BE2C (cell line): ENCODE results near the gene PCK2.

Experiments used
- DNase-seq: peaks from one replicate; pipeline ENCODE4 v3.0.0-alpha.2; 2020
- H3K27me3 ChIP-seq: fragments of 250-450 bp; sonication (Bioruptor Pico); 2 replicates; pipeline ENCODE4 v1.5.1; 2020; ENCODE audit warnings: mild to moderate bottlenecking
- H3K36me3 ChIP-seq: fragments of 250-450 bp; sonication (Bioruptor Pico); 2 replicates; pipeline ENCODE4 v1.5.1; 2020; ENCODE audit warnings: mild to moderate bottlenecking
- H3K4me1 ChIP-seq: fragments of 250-450 bp; sonication (Bioruptor Pico); 2 replicates; pipeline ENCODE4 v1.5.1; 2020
- H3K4me3 ChIP-seq: 2 replicates; pipeline ENCODE4 v1.5.1; 2011; ENCODE audit warnings: low read depth, low read length
- H3K9me3 ChIP-seq: fragments of 250-450 bp; sonication (Bioruptor Pico); 2 replicates; pipeline ENCODE4 v1.5.1; 2020
- TF ChIP-seq, protein P1 (sequence below): IDR thresholded peaks from 2 replicates; pipeline ENCODE4 v1.5.1; 2012; ENCODE audit warnings: mild to moderate bottlenecking, low read depth, low read length

PCK2 gene

DNA sequence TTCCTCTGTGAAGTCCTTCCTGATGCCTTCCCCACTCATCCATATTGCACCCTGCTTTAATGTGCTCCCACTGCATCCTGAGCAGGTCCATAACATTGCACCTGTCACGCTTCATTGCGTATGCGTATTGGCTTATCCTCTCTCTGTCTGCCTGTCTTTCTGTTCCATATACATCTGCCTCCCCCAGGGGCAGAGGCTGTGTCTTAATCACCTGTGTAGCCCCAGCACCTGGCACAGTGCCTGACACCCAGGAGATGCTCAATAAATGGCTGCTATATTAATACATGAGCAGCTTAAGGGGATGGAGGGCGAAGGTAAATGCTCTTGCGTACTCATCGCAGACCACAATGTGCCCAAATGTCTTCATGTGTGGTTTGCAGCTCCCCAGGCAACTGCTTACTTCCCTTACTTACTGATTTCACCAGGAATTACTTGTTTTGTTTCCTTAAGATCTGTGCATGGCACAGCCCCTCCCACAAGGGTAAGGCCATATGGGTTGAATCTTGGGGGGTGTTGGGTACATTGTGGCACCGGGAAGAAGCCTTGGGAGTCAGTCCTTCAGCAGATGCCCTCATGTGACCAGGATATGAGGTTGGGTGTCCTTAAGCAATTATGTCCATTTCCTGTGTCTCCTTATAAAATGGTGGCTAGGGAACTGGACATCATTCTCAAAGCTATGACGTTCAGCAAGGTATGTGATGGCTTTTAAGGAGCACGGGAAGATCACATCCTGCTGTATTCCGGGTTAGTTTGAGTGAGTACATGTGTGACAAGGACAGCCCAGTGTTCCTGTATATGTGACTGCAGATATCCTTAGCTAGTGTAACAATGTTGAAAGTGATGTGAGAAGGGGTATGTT is 23.6 kb upstream of the PCK2 start:
- DNase-seq: no peak
- Histone ChIP-seq H3K4me1 (no peaks in the 10 kb centered on the region), H3K4me3 (no peak overlapping the region), H3K9me3 (no peaks in the 10 kb centered on the region), H3K36me3 (no peaks in the 10 kb centered on the region), H3K27me3 (no peaks in the 10 kb centered on the region)
- TF ChIP-seq, protein P1, sequence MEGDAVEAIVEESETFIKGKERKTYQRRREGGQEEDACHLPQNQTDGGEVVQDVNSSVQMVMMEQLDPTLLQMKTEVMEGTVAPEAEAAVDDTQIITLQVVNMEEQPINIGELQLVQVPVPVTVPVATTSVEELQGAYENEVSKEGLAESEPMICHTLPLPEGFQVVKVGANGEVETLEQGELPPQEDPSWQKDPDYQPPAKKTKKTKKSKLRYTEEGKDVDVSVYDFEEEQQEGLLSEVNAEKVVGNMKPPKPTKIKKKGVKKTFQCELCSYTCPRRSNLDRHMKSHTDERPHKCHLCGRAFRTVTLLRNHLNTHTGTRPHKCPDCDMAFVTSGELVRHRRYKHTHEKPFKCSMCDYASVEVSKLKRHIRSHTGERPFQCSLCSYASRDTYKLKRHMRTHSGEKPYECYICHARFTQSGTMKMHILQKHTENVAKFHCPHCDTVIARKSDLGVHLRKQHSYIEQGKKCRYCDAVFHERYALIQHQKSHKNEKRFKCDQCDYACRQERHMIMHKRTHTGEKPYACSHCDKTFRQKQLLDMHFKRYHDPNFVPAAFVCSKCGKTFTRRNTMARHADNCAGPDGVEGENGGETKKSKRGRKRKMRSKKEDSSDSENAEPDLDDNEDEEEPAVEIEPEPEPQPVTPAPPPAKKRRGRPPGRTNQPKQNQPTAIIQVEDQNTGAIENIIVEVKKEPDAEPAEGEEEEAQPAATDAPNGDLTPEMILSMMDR: no peak

DNA sequence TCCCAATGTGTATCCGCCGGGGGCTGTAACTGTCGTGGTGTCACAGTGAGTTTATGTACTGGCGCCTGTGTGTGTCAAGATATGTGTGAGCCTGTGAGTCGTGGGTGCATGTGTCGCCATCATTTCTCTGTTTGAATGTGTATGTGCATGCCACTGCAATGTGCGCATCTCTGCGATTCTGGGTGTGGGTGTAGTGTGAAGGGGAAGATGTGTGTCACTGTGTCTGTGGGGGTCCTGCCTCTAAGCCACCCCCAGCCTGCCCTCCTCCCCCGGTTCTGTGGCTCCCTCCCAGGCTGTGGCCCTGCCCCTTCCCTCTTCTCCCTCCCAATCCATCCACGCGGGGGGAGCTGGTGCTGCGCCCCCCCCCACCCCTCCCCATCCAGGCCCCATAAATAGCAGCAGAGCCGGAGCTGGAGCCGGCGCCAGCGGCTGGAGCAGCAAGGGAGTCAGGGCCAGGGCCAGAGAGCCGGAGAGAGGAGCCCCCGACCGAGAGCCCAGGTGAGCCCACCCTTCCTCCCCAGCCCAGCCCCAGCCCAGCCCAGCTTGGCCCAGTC is 22.9 kb upstream of the PCK2 start, which contains the start of gene CPNE6:
Gene CPNE6, plus strand, starts transcription at position 419 of the 554 bp plus-strand sequence. CDS start 1,375 bp downstream, outside the sequence.
- H3K9me3 ChIP-seq: no peaks in the 10 kb centered on the region
- H3K27me3 ChIP-seq: no peaks in the 10 kb centered on the region
- no peaks in the 10 kb centered on the region for H3K4me1 ChIP-seq
- no peak within 1 kb of the TSS for H3K4me3 ChIP-seq
- TF ChIP-seq, protein P1: no peak
- DNase-seq: no peak
- no peaks in the 10 kb centered on the region for H3K36me3 ChIP-seq

DNA sequence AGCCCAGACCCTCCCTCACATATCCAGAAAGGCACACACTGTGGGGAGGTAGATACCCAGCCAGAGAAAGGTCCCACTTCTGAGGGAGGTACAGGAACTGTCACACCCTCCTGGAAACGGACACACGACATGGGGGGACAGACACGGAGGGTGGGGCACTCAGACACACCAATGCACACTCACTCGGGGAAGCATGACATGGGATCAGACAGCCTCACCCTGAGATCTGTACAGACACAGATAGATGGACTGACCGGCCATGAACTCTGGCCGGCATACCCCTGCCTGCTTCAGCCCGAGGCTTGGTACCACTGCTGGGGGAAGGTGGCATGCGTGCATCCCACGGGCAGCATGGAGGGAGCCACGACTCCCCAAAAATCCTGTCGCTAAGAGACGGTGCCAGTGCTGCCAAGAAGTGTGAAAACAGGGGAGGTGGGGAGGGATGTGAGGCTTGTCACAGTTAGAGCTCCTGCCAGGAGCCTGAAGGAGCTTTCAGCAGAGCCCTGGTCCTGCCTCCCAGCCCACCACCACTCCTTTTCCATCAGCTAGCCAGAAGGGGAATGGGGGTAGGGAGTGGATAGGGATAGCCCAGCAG is 22.2 kb upstream of the PCK2 start:
- Histone ChIP-seq H3K4me3 (no peak overlapping the region), H3K27me3 (no peaks in the 10 kb centered on the region), H3K9me3 (no peaks in the 10 kb centered on the region), H3K36me3 (no peaks in the 10 kb centered on the region), H3K4me1 (no peaks in the 10 kb centered on the region)
- no peak for DNase-seq
- TF ChIP-seq, protein P1: no peak

DNA sequence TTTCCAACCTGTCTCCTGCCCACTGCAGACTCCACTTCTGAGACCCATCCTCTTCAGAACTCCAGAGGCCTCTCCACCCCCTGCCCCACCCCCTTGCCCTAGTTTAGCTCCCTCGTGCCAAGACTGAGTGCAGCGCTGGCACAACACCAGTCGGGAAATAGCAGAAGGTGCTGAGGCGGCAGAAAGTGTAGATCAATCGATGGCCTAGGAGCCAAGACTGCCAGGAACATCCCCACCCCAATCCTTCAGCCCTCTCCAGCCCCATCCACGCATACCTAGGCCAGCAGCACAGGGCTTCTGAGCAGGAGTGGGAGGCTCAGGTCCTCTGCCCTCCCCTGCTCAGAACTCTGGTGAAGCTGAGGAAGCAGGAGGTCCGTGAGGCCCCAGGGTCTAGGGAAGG is 21.7 kb upstream of the PCK2 start:
- H3K4me1 ChIP-seq: no peaks in the 10 kb centered on the region
- no peak overlapping the region for H3K4me3 ChIP-seq
- H3K9me3 ChIP-seq: no peaks in the 10 kb centered on the region
- TF ChIP-seq, protein P1: no peak
- H3K27me3 ChIP-seq: no peaks in the 10 kb centered on the region
- H3K36me3 ChIP-seq: no peaks in the 10 kb centered on the region
- DNase-seq: no peak

DNA sequence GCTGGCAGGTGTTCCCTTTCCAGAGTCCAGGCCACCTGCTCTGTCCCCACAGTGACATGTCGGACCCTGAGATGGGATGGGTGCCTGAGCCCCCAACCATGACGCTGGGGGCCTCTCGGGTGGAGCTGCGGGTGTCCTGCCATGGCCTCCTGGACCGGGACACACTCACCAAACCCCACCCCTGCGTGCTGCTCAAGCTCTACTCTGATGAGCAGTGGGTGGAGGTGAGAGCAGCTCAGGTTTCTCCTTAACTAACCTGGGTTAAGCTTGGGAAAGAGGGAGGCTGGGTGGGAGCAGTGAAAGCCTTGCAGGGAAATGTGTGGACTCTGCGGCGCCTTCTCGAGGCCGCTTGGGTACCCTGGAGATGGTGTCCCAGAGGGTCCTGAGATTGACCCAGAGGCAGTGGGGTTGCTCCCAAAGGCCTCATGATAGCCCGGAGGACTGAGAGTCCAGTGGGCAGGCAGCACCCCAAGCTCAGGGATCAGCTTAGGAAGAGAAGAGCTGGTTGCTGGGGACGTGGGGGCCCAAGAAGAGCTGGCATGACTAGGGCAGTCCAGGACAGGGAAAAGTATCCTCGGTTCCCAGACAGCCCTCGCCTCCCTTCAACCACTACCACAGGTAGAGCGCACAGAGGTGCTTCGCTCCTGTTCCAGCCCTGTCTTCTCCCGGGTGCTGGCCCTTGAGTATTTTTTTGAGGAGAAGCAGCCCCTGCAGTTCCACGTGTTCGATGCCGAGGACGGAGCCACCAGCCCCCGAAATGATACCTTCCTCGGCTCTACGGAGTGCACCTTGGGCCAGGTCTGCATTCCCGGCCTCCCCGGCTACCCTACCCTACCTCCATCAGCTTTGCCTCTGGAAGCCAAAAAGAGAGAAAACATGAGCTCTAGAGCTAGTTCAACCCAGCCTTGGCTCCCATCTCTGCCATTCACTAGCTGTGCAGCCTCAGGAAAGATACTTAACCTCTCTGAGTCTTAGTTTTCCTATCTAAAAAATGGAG is 20.9 kb upstream of the PCK2 start:
- Histone ChIP-seq H3K9me3 (no peaks in the 10 kb centered on the region), H3K4me1 (no peaks in the 10 kb centered on the region), H3K36me3 (no peaks in the 10 kb centered on the region), H3K27me3 (no peaks in the 10 kb centered on the region), H3K4me3 (no peak overlapping the region)
- DNase-seq: no peak
- TF ChIP-seq, protein P1: no peak
